ENCODE data around the gene ZNF367.
"Not testable (repeated sequence)": the region's sequence is repeated elsewhere in the genome, so short reads cannot be mapped to it uniquely, and the experiment has no call there.

The ZNF367 gene

DNA sequence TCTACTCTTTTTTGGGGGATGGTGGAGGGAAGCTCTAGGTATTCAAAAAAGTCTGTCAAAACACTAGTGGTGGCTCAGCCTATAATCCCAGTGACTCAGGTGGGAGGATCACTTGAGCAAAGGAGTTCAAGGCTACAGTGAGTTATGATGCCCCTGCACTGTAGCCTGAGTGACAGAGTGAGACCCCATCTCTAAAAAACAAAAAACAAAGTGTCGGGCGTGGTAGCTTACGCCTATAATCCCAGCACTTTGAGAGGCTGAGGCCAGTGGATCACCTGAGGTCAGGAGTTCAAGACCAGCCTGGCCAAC, 18.9 kb downstream of the ZNF367 start:
- DNase-seq: no peak

DNA sequence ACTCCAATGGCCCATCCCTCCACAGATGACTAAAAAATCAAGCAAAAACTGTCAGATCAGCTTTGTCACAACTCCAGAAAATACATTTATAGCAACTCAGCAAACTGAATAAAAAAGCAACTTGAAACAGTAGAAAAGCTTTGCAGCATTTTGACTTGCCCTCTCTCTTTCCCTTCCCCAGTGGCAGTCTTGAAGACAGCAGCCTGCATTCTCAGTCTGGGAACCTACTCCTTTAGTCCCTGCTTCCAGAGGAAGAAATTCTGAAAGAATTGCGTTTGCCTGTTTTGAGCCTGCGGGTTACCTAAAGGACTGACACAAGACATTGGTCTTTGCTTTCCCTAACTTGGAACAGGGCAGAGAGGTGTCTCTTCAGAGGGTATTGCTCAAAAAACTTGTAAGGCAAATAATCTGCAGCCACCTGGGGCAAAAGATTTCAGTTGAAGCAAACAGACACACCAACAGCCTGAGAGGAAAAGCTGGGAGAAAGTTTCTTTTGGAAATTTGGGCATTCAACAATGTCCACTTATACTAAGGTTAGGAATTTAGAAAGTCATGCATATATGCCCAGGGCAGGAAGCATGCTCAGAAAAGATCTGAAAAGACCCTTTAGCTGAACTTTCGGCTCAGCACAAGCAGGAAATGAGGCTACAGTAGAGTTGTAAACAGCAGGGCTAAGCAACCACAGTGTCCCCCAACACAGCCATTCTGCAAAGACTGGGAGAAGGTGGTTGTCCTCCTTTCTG, 19.4 kb downstream of the ZNF367 start:
- DNase-seq: no peak

DNA sequence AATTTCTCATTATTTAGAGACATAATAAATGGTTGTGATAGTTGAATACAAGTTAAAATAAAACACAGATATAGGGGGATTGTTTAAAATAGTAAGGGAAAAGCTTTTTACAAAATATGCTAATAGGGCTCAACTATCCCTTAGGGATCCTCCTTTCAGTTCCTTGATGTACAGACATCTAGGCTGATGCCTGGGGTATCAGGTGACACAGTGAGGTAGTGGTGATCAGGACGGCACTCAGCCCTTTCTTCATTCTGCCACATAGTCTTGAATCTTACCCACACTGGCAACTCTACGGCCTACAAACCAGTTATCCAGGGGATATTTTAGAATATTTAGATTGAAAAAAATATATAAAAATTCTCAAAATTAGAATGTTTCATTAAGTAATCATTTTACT, 22.2 kb downstream of the ZNF367 start:
- DNase-seq: no peak

DNA sequence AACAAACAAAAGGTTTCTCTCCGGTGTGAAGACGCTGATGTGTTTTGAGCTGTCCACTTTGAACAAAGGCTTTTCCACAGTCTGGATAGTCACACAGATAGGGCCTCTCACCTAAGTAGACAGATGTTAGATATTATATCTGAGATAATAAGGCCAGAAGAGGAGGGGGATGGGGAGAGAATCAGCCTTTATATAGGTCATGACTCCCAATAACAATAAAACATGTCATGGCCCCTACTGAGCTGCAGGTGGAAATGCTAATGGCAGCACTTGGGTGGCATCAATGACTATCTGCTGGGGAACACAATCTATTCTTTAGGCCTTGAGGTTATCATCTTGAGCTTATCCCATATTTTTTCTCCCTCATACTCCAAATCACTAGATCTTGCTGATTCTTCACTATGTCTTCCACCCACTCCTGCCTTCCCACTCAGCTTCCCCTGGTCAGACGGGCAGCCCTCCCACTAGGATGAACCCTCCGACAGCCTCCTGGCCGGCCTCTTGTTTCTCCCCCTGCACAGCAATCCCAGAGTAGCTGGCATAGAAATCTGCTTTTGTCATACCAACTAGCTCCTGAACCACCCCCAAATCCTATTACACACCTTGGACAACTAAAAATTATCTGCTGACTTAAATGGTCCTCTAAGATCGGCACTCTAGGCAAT, 23.2 kb downstream of the ZNF367 start:
- DNase-seq: no peak

DNA sequence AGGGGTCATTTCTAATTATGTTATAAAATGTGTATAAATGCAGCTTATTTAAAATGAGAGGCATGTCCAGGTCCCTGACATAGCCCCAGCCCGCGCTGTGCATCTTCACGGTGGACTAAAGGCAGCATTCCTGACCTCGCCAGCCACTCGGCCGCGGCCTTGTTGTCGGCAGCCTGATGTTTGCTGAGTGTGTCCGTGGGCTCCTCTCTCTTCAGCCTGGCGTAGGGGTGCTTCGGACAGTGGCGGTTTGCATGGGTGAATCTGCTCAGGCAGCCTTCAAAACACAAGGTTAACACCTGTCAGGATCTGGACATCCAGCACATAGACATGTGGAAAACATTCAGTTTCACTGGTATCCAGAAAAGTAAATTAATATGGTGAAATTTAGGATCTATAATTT, 25.9 kb downstream of the ZNF367 start:
- DNase-seq: no peak

DNA sequence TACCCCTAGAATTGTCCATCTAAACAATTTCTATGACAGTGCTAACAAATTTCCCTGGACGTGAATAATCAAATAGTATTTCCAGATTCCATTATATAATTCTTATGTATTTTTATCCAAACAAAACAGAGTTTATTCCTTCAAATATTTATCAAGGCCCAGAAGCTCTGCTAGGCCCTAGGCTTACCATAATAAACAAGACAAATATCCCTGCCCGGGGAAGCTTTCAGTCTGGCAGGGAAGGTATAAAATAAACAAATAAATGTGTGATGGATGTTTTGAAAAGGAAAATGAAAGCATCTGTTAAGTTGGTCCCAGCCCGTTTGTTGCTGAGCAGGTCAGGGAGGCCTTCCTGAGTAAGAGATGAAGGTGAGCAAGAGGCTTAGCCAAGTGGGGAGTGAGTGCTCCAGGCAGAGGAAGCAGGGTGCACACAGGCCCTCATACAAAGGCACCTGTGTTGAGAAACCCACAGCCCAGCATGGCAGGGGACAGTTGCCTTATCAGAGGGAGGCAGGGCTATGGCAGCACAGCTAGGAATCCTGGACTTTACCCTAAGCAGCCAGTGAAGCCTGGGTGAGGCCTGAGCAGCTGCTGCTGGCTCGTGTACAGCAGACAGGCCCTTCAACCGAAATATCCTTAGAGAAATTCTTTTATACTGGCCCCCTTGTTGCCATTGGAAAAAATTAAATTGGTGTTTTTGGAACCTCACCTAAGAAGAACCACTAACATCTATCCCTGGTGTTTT, 27.0 kb downstream of the ZNF367 start:
- no peak for DNase-seq

DNA sequence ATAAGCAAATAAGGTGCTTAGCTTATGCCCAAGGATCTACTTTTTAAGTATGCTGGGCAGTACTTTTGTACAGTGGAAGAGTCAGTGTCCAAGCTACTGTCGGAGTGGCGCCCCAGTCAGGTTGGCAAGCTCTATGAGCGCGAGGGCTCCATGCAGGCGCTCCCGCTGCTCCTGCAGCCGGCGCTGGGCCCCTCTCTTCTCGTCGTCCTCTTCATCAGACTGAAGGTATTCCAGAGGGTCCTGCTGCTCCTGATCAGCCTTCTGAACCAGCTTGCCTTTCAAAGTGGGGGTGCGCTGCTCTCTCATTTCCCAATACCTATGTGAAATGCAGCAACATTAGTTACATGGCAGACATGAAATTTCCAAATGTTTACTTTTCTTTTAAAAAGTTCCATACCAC, 30.0 kb downstream of the ZNF367 start:
- DNase-seq: no peak

DNA sequence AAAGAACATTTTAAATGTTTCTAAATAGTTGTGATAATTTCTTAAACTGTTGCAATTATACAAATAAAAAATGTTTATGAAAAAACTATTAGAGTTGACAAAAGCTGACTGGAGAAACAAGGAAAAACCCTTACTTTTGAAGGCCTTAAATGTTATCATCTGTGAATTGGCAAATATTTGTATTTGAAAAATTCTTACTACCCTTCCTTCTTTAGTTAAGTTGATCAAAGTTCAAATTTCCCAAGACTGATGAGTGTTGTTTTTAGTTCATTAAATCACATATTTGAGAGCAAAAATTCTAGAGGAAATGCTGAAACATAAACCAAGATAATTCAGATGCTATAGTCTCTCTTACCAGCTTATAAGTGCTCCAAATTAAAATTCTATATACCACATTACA, 32.0 kb downstream of the ZNF367 start:
- no peak for DNase-seq

DNA sequence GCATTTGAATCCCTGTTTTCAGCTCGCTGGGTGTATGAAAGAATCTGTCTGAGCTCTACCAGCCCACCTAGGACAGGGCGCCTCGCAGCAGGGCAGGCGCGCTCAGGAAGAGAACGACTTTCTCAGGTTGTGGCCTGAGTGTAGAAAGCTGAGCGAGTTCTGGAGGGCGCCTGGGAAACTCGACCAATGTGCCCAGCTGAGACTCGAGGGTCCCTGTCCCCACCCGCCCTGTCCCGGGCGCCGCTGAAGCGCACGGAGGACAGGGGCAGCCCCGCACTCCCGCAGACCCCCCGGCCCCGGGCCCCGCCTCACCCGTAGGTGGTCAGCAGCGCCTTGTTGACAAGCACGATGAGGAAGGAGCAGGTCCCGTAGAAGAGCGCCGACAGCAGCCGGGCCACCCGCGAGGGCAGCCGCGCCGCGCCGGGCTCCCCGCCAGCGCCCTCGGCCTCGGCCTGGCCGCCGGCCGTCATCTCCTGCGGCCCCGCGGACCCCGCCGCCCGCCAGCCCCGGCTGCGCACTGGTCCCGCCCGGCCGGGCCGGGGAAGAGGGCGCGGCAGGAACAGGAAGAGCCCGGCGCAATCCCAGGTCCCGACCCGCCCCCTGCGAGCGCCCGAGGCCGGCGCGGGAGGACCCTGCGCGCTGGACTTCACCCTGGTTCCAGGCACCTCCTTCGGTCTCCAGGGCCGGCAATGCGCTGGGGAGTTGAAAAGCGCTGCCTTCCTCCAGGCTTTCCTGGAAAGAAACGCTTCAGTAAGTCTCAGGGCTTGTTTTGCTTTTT, 34.8 kb downstream of the ZNF367 start, which contains the start of gene SLC35D2:
TSS of gene SLC35D2 (minus strand) at position 547 of the 778 bp plus-strand sequence. CDS start at position 470, 77 bp downstream.
- DNase-seq: peak; percentile 19

DNA sequence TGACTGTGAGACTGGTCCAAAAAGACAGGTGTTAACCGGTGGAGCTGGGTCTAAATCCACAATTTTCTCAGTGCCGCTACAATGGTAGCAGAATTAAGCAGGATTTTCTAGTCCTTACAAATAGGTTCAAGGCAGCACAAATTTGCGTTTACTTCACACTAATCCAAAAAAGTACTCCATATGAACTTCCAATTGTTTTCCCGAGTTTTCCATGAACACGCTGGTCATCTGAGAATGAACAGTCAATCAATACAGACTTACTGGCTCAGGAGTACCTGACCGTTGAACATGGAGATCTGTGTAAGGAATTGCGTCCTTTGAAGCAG, 35.4 kb downstream of the ZNF367 start:
- DNase-seq: no peak

DNA sequence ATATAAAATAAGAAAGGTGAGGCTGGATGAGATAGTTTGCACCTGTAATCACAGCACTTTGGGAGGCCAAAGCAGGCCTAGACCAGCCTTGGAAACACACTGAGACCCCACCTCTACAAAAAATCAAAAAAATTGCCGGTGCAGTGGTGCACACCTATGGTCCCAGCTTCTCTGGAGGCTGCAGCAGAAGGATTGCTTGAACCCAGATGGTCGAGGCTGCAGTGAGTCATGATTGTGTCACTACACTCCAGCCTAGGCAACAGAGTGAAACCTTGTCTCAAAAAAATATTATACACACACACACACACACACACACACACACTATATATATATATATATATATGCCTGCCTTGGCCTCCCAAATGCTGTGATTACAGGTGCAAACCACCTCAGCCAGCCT, 36.0 kb downstream of the ZNF367 start:
- DNase-seq: no peak

DNA sequence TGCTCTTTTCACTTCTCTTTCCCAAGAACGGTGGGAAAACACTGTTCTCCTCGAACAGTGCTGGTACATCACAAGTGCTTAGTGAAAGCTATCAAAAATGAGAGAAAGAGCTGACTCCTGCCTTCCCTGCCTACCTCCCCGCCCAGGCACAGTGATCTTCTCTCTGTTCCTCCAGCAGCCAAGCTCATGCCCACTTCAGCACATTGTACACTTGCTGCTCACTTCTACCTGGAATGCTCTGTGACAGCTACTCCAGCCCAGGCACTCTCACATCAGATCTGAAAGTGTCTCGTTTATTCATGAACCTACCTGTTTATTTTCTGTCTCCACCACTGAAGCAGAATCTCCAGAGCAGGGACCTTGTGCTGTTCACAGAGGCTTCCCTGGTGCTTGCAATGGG, 36.5 kb downstream of the ZNF367 start:
- no peak for DNase-seq

DNA sequence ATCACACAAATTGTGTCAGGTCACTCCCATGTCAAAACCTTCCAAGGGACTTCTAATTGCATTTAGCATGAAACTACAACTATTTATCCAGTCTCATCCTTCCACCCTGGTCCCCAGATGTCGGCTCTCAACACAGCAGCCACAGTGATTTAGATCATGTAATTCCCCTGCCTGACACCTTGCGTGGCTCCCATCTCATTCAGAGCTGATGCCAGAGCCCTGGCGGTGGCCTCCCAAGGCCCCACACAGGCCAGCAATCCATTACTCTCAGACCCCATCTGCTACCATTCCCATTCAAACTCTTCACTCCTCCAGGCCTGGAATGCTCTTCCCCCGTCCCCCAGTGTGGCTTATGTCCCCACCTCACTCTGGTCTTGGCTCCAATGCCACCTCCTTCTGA, 37.0 kb downstream of the ZNF367 start:
- no peak for DNase-seq

DNA sequence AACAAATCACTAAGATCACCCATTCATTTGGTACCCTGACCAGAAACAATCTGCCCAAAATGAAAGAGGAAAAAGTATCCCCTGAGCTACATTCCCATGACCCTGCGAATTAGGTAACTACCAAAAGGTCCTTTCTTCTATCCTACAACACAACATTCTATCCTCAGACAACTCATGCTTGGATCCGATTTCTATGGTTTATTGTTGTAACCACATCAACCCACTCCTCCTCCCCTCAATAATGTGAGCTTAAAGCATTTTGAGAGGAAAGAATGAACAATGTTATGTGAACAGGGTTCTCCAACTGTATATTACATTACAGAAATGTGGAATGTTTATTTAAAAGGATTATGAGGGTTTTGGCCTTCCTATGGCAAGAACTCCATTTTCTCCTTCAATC, 38.7 kb downstream of the ZNF367 start:
- DNase-seq: no peak

DNA sequence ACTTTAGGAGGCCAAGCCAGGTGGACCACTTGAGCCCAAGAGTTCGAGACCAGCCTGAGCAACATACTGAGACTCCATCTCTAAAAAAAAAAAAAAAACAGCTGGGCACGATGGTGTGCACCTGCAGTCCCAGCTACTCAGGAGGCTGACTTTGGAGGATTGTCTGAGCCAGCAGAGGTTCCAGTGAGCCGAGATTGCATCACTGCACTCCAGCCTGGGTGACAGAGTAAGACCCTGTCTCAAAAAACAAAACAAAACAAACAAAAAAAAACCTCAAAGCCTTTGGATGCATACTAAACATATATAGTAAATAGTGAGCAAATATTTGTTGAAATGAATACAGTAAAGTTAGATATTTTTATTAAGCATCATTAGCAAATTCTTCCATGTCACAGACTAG, 40.0 kb downstream of the ZNF367 start:
- DNase-seq: no peak

DNA sequence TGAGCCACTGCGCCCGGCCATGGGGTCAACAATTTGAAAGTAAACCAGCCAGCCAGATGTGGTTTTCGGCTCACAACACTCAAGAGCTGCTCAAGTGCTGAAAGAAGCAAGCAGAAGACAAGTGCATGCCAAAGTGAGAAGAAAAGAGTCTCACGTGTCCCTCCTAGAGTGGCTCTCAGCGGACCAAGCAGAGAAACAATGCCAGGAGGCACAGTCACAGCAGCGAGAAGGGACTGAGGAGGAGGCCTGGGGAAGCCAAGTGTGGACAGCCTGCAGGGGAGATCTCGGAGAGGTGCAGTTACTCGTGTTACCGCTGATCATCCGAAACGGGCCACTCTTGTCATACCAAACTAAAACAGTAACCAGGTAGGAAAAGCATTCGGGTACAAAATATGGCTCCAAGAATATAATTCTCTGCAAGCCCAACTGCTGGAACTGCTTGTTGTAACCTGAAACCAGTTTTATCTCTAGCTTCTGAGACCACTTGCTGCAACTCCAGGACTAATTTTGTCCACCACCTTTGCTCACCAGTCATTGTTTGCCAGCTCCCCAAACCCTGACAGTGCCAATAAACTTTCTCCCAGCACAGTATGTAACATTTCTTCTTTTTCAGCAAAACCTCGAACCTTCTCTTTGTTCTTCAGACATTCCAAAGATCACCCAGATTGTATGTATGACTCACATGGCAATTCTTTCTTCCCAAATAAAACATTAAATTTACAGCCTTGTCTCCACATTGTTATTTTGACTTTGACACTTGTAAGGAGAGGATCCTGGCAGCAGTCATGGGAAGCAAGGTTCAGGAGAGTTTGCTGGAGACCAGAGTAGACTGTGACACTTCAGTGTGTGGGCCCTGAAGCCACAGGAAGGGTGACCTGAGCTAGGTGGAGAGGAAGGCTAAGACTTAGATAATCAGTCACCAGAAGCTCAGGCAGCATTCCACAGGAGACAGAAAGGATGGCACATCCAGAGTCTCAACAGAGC, 41.0 kb downstream of the ZNF367 start:
- no peak for DNase-seq

DNA sequence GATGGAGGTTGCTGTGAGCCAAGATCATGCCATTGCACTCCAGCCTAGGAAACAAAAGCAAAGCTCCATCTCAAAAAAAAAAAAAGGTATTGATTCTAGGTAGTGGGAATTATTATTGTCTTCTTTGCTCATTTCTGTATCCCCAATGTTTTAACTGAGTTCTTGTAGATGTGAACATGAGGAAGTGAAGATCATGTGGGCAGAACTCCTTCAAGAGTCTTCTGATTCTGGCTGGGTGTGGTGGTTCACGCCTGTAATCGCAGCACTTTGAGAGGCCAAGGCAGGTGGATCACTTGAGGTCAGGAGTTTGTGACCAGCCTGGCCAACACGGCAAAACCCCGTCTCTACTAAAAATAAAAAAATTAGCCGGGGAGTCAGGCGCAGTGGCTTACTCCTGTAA, 42.7 kb downstream of the ZNF367 start:
- DNase-seq: not testable (repeated sequence)

DNA sequence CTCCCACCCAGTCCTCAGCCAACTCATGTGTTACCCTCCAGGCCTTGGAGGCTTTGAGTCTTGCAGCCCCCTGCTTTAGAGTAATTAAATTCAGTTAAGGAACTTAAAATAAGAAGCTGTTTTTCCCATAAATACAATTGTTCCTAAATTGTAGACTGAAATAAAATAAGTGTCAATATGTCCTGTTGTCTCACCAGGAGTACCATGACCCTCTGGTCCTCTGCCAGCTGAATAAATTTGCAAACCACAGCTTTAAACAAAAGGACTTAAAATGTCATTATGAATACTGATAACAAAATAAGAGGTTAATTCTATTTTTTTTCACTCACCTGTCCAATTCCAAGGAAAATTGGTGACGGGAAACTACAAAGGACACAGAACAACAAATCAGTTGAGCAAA, 50.2 kb downstream of the ZNF367 start:
- no peak for DNase-seq

DNA sequence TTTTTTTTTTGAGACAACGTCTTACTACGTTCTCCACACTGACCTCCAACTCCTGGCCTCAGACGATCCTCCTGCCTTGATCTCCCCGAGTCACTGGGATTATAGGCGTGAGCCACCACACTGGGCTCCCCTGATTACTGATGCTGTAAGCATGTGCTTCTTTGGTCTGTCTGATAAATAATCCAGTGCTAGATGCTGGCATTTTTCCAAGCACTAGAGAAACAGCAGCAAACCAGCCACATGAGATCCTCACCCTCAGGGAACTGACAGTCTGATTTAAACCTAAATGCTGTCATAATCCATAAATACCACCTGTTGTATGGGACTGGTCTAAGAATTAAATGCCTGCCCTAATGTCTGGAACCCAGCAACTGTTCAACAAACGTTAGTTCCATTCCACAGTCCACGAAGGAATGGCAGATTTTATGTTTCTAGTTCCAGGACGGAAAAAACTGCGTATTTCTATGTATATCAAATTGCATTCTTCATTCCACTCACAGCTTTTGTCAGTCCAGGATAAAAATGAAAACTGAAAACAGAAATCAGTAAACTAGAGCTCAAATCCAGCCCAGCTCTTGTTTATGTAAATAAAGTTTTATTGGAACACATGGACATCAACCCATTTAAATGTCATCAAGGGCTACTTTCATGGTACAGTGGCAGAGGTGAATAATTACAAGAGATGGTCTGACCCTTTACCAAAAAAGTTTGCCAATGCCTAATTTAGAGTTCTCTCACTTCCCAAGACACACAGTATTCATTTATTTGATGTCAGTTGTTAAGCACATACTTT, 54.8 kb downstream of the ZNF367 start:
- DNase-seq: no peak

DNA sequence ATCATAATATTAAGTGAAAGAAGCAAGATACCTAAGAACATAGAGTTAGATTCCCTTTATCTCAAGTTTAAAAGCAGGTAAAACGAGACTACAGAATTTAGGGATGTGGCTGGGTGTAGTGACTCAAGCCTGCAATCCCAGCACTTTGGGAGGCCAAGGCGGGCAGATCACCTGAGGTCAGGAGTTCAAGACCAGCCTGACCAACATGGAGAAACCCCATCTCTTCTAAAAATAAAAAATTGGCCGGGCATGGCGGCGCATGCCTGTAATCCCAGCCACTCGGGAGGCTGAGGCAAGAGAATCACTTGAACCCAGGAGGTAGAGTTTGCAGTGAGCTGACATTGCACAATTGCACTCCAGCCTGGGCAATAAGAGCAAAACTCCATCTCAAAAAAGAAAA, 56.1 kb downstream of the ZNF367 start:
- not testable (repeated sequence) for DNase-seq

DNA sequence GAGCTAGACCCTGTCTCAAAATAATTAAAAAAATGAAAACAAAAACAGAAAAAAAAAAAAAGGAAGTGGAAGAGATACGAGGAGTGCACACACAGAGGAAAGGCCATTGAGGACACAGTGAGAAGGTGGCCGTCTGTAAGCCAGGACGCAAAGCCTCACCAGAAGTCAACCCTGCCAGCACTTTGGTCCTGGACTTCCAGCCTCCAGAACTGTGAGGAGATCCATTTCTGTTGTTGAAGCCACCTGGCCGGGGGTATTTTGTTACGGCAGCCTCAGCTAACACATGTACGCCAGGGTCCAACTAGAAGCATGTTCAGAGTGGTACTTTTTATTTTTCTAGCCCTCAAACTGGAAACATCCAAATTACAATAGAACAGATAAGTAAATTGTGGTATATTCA, 56.5 kb downstream of the ZNF367 start:
- DNase-seq: no peak
